NCI-H2081 treated with DMSO at 0.1 percent for 48 hours (cell line): ENCODE data around the gene DNAAF2.
"Not testable (repeated sequence)": the region's sequence is repeated elsewhere in the genome, so short reads cannot be mapped to it uniquely, and the experiment has no call there.

Source experiments
- DNase-seq: peaks from one replicate; lab custom pipeline; 2025; lab: John Stamatoyannopoulos, UW

Gene DNAAF2

DNA sequence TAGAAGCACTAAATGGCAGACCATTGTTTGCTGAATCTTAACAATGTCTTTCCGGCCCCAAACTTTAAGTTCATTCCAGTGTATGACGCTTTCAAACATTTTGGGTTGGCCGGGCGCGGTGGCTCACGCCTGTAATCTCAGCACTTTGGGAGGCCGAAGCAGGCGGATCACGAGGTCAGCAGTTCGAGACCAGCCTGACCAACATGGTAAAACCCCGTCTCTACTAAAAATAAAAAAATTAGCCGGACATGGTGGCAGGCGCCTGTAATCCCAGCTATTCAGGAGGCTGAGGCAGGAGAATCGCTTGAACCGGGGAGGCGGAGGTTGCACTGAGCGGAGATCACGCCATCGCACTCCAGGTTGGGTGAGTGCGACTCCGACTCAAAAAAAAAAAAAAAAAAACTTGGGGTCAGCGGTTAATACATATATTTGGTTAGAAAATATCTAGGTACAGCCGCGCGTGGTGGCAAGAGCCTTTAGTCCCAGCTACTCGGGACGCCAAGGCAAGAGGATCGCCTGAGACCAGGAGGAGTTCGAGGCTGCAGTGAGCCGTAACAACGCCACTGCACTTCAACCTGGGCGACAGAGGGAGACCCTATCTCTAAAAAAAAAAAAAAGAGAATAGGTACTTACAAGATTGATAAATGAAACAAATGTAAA lies 49.9 kb downstream of the DNAAF2 start:
- not testable (repeated sequence) for DNase-seq

DNA sequence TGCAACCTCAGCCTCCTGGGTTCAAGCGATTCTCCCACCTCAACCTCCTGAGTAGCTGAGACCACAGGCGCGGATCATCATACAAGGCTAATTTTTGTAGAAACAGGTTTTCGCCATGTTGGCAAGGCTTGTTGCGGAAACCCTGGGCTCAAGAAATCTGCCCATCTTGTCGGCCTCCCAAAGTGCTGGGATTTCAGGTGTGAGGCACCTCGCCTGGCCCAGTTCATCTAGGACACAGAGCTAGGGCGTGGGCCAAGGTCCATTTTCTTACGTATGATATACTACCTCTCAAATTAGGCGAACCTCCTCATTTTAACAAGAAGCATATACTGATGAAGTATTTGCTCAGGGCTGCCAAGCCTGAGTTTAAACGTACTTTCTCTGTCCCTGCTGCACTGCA lies 51.0 kb downstream of the DNAAF2 start:
- no peak for DNase-seq

DNA sequence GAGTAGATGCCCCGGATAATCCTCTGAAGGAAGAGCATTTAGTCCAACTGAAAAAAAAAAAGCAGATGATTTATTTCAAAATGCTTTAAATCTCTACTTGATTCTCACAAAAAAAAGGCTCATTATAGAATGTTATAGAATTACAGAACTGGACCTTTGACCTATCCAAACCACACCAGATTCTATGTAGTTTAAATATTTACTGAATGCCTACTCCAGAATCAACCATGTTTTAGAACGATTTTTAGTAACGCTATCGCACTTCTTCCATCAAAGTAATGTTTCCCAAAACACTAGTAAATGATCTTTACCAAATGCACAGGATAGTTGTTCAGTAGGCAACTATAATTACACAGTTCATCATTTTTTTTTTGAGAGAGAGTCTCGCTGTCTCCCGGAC lies 51.4 kb downstream of the DNAAF2 start:
- no peak for DNase-seq

GRCh38 chr14:49582113-49582977 lies 52.7 kb downstream of the DNAAF2 start:
- no peak for DNase-seq

DNA sequence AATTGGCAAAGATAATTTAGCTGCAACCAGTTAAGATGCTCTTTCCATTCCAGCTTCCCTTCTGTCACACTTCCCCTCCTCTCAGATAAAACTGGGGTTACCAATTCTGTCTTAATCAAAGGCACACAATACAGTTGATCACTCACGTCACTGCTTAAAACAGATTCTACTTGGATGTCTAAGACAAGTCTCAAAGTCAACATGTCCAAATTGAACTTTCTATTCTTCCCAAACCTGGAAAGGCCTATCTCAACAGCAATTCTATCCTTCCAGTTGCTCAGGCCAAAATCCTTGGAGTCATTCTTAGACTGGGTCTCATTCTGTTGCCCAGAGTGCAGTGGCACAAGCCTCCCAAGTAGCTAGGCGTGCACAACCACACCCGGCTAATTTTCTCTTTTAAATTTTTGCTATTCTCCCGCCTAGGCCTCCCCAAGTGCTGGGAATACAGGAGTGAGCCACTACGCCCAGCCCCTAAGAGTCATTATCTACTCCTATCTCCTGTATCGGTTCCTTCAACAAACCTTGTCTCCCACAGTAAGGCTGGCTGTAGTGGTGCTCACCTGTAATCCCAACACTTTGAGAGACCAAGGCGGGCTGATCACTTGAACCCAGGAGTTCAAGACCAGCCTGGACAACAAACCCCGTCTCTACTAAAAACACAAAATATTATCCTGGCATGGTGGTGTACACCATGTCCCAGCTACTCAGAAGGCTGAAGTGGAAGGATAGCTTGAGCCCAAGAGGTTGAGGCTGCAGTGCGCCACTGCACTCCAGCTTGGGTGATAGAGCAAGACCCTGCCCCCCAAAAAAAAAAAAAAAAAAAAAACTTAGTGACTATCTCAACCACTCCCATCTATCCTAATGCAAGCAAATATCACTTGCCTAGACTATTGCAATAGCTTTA lies 53.6 kb downstream of the DNAAF2 start:
- DNase-seq: no peak

GRCh38 chr14:49579841-49580240 lies 55.2 kb downstream of the DNAAF2 start:
- DNase-seq: no peak

- DNase-seq: no peak
Observed at GRCh38 chr14:49578141-49578540, 56.9 kb downstream of the DNAAF2 start.
